ENCODE results near the gene SCLY.

The SCLY gene

GRCh38 chr2:238069021-238069709 lies 8.4 kb downstream of the SCLY start:
- Histone ChIP-seq H4K20me1 (ENCODE audit: insufficient read depth, low read length, poor library complexity, severe bottlenecking) (peaks cover 4% of the 10 kb centered on the region), H3K79me2 (ENCODE audit: insufficient read depth, low read length) (0 out of 2 replicates have a peak, but pooled peaks cover 1% of the 10 kb centered on the region), H3K9ac (ENCODE audit: low read depth, low read length, poor library complexity, severe bottlenecking) (peak overlapping the region; percentile 37), H3K4me2 (ENCODE audit: low read depth, low read length, poor library complexity, severe bottlenecking) (peak overlapping the region; percentile 63), H3K27me3 (ENCODE audit: insufficient read depth, low read length, poor library complexity, severe bottlenecking) (no peaks in the 10 kb centered on the region), H3K36me3 (ENCODE audit: insufficient read depth, low read length) (peaks cover 29% of the 10 kb centered on the region; the same call in 1 of the 2 replicates), H3K9me2 (replicated peaks; ENCODE audit: low read depth, low read length) (no peaks in the 10 kb centered on the region), H3K4me3 (ENCODE audit: low read length, poor library complexity, severe bottlenecking) (peak overlapping the region; percentile 55), H2AFZ (ENCODE audit: low read length) (no peak overlapping the region), H3F3A (ENCODE audit: low read depth) (peaks cover 18% of the 10 kb centered on the region), H3K4me1 (ENCODE audit: insufficient read depth, low read length, poor library complexity, severe bottlenecking) (peaks cover 34% of the 10 kb centered on the region), H3K9me3 (ENCODE audit: insufficient read depth, low read depth, low read length) (peaks cover 9% of the 10 kb centered on the region; the same call in 1 of the 2 replicates)
- no peak for TF ChIP-seq EZH2phosphoT487 (IDR thresholded peaks at IDR 0.05; ENCODE audit: borderline replicate concordance)
- TF ChIP-seq CTCF (conservative IDR thresholded peaks at IDR 0.05; ENCODE audit: low read length) = no peak

GRCh38 chr2:238069877-238070276 lies 9.1 kb downstream of the SCLY start:
- Histone ChIP-seq H3K9ac (ENCODE audit: low read depth, low read length, poor library complexity, severe bottlenecking) (no peak overlapping the region), H3K4me1 (ENCODE audit: insufficient read depth, low read length, poor library complexity, severe bottlenecking) (peaks cover 36% of the 10 kb centered on the region), H2AFZ (ENCODE audit: low read length) (no peak overlapping the region), H3K4me2 (ENCODE audit: low read depth, low read length, poor library complexity, severe bottlenecking) (peak overlapping the region; percentile 63), H3K9me2 (replicated peaks; ENCODE audit: low read depth, low read length) (no peaks in the 10 kb centered on the region), H3K4me3 (ENCODE audit: low read length, poor library complexity, severe bottlenecking) (peak overlapping the region; percentile 55), H3K79me2 (ENCODE audit: insufficient read depth, low read length) (no peaks in the 10 kb centered on the region), H3K27me3 (ENCODE audit: insufficient read depth, low read length, poor library complexity, severe bottlenecking) (no peaks in the 10 kb centered on the region), H3K36me3 (ENCODE audit: insufficient read depth, low read length) (peaks cover 31% of the 10 kb centered on the region; the same call in 1 of the 2 replicates), H3K9me3 (ENCODE audit: insufficient read depth, low read depth, low read length) (peaks cover 9% of the 10 kb centered on the region; the same call in 1 of the 2 replicates), H3F3A (ENCODE audit: low read depth) (peaks cover 18% of the 10 kb centered on the region), H4K20me1 (ENCODE audit: insufficient read depth, low read length, poor library complexity, severe bottlenecking) (peaks cover 4% of the 10 kb centered on the region)
- TF ChIP-seq EZH2phosphoT487 (IDR thresholded peaks at IDR 0.05; ENCODE audit: borderline replicate concordance) (no peak), CTCF (conservative IDR thresholded peaks at IDR 0.05; ENCODE audit: low read length) (no peak)

GRCh38 chr2:238075397-238075796 lies 14.6 kb downstream of the SCLY start:
- Histone ChIP-seq H3K36me3 (ENCODE audit: insufficient read depth, low read length) (peaks cover 30% of the 10 kb centered on the region; the same call in 1 of the 2 replicates), H3K4me2 (ENCODE audit: low read depth, low read length, poor library complexity, severe bottlenecking) (no peak overlapping the region), H2AFZ (ENCODE audit: low read length) (no peak overlapping the region), H3K9me3 (ENCODE audit: insufficient read depth, low read depth, low read length) (peaks cover 17% of the 10 kb centered on the region; the same call in 1 of the 2 replicates), H3K4me3 (ENCODE audit: low read length, poor library complexity, severe bottlenecking) (no peak overlapping the region), H3K9me2 (replicated peaks; ENCODE audit: low read depth, low read length) (no peaks in the 10 kb centered on the region), H3F3A (ENCODE audit: low read depth) (0 out of 2 replicates have a peak, but pooled peaks cover 3% of the 10 kb centered on the region), H3K79me2 (ENCODE audit: insufficient read depth, low read length) (no peaks in the 10 kb centered on the region; the same call in 1 of the 2 replicates), H3K4me1 (ENCODE audit: insufficient read depth, low read length, poor library complexity, severe bottlenecking) (peaks cover 11% of the 10 kb centered on the region), H4K20me1 (ENCODE audit: insufficient read depth, low read length, poor library complexity, severe bottlenecking) (no peaks in the 10 kb centered on the region), H3K27me3 (ENCODE audit: insufficient read depth, low read length, poor library complexity, severe bottlenecking) (no peaks in the 10 kb centered on the region), H3K9ac (ENCODE audit: low read depth, low read length, poor library complexity, severe bottlenecking) (no peak overlapping the region)
- TF ChIP-seq EZH2phosphoT487 (IDR thresholded peaks at IDR 0.05; ENCODE audit: borderline replicate concordance) (no peak), CTCF (conservative IDR thresholded peaks at IDR 0.05; ENCODE audit: low read length) (no peak)
